Spinal cord (tissue), 10 donors: ENCODE data around the gene PARD3. TPM values are rescaled to one million over a fixed set of nuclear protein-coding genes. Genes with fewer than 3 reads are reported as not detected.

Source experiments
- DNase-seq, 6 donors: peaks; one replicate each; pipeline versions ENCODE4 v3.0.0 to v3.0.0-alpha.2; 2013 to 2015; ENCODE audit warnings: low spot score in 6 of 6, low read depth in 4 of 6
- H3K27ac ChIP-seq: one replicate; pipeline ENCODE4 v1.5.1; 2013; ENCODE audit warnings: low read depth, low read length, control low read depth
- H3K27me3 ChIP-seq: one replicate; pipeline ENCODE4 v1.6.1; 2013; ENCODE audit warnings: low read length; ENCODE audit not compliant: control insufficient read depth, insufficient read depth
- H3K36me3 ChIP-seq: one replicate; pipeline ENCODE4 v1.6.1; 2013; ENCODE audit warnings: low read length; ENCODE audit not compliant: control insufficient read depth, insufficient read depth
- H3K4me1 ChIP-seq: one replicate; pipeline ENCODE4 v1.6.1; 2013; ENCODE audit warnings: low read length; ENCODE audit not compliant: control insufficient read depth, insufficient read depth
- H3K4me3 ChIP-seq: one replicate; pipeline ENCODE4 v1.5.1; 2013; ENCODE audit warnings: low read depth, low read length, control low read depth
- H3K9me3 ChIP-seq: one replicate; pipeline ENCODE4 v1.6.1; 2013; ENCODE audit warnings: low read length; ENCODE audit not compliant: control insufficient read depth, insufficient read depth
- WGBS: methylation state at CpG from one replicate; pipeline ENCODE4 v1.1.5; 2013; ENCODE audit warnings: missing lambda C conversion rate; ENCODE audit not compliant: insufficient coverage; 5-methylcytosine and 5-hydroxymethylcytosine counted together
- polyA plus RNA-seq, 2 donors: library from polyadenylated mRNA; unstranded; fragments of 120-200 nt; gene quantifications; one replicate each; pipeline ENCODE4 v1.2.1, GENCODE V29; 2013; ENCODE audit not compliant: insufficient read length in 2 of 2
- total RNA-seq, 2 donors: library from RNA; depleted of rRNA in 1 of 2; stranded (reverse); fragments of 120-200 nt in 1 of 2; fragments of >200 nt in 1 of 2; gene quantifications; one replicate each; pipeline versions ENCODE4 v1.2.3 to v1.2.4, GENCODE V29; 2013 to 2014
- donor health status: healthy.

The PARD3 gene
- total and polyA plus RNA-seq, 4 donors, result 29.5 to 94.3 (median 47.1) TPM

DNA sequence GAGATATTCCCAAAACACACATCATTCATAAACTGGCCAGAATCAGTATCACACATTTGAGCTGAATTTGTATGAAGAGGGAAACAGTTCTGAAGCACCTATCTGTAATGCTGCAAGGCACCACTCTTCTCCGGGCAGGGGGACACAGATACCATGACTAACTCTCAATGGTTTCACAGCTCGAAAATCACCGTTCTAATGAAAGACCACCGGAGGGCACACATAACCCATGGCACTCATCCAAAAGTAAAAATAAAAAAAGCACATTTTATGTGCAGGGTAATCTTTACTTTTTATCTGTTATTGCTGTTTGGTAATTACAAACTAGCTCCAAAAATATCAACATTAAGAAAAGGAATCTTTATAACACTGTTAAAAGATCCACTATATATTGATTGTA, 137.5 kb downstream of the PARD3 start:
- DNase-seq, result peak in 1 of 6 donors; percentile 57
- 73% methylated on average over 3 of the region's 4 CpGs for WGBS

DNA sequence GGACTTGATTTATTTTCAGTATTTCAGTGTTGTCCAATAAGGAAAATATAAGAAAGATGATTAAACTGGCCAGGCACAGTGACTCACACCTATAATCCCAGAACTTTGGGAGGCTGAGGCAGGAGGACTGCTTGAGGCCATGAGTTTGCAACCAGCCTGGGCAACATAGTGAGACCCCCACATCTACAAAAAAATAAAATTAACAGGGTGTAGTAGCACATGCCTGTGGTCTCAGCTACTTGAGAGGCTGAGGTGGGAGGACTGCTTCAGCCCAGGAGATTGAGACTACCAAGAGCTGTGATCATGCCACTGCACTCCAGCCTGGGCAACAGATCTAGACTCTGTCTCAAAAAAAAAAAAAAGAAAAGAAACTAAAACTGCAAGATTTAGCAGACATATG, 138.0 kb downstream of the PARD3 start:
- H3K9me3 ChIP-seq, result no peaks in the 10 kb centered on the region
- H3K4me3 ChIP-seq, result no peak overlapping the region
- no peak overlapping the region for H3K27ac ChIP-seq
- H3K27me3 ChIP-seq, result no peaks in the 10 kb centered on the region
- no peak for DNase-seq
- no peaks in the 10 kb centered on the region for H3K4me1 ChIP-seq
- H3K36me3 ChIP-seq, result no peaks in the 10 kb centered on the region

More for the DNA sequence above, 137.5 kb downstream of the PARD3 start:
- Histone ChIP-seq H3K4me3 (no peak overlapping the region), H3K4me1 (no peaks in the 10 kb centered on the region), H3K27ac (no peak overlapping the region), H3K27me3 (no peaks in the 10 kb centered on the region), H3K36me3 (no peaks in the 10 kb centered on the region), H3K9me3 (no peaks in the 10 kb centered on the region)

DNA sequence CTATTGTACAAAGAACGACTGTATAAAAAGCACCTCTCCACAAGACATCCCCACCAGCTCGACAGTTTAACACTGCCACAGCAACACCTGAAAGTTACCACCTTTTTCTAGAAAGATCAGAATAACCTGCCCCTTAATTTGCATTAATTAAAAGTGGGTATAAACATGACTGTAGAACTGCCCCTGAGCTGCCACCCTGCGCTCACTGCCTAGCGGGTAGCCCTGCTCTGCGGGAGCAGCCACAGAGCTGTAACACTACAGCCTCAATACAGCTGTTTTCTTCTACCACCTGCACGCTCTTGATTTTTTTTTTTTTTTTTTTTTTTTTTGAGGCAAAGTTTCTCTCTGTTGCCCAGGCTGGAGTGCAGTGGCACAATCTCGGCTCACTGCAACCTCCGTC, 140.9 kb downstream of the PARD3 start:
- Histone ChIP-seq H3K4me1 (no peaks in the 10 kb centered on the region), H3K27me3 (no peaks in the 10 kb centered on the region), H3K9me3 (no peaks in the 10 kb centered on the region), H3K27ac (no peak overlapping the region), H3K36me3 (no peaks in the 10 kb centered on the region), H3K4me3 (no peak overlapping the region)
- DNase-seq, result no peak
- WGBS, result 84% methylated on average over 2 of the region's 8 CpGs

- no peak overlapping the region for H3K27ac ChIP-seq
- H3K36me3 ChIP-seq, result no peaks in the 10 kb centered on the region
- H3K4me1 ChIP-seq, result no peaks in the 10 kb centered on the region
- DNase-seq, result no peak
- WGBS, result 86% methylated on average over 12 of the region's 13 CpGs
- no peaks in the 10 kb centered on the region for H3K9me3 ChIP-seq
- H3K27me3 ChIP-seq, result no peaks in the 10 kb centered on the region
- H3K4me3 ChIP-seq, result no peak overlapping the region
Observed at GRCh38 chr10:34670081-34670480, 145.0 kb downstream of the PARD3 start.

GRCh38 chr10:34669079-34669478, 146.0 kb downstream of the PARD3 start:
- Histone ChIP-seq H3K27ac (no peak overlapping the region), H3K4me3 (no peak overlapping the region), H3K36me3 (no peaks in the 10 kb centered on the region), H3K27me3 (no peaks in the 10 kb centered on the region), H3K9me3 (no peaks in the 10 kb centered on the region), H3K4me1 (no peaks in the 10 kb centered on the region)
- no peak for DNase-seq
- WGBS, result no CpG with 5 or more reads among the region's 3 CpGs

DNA sequence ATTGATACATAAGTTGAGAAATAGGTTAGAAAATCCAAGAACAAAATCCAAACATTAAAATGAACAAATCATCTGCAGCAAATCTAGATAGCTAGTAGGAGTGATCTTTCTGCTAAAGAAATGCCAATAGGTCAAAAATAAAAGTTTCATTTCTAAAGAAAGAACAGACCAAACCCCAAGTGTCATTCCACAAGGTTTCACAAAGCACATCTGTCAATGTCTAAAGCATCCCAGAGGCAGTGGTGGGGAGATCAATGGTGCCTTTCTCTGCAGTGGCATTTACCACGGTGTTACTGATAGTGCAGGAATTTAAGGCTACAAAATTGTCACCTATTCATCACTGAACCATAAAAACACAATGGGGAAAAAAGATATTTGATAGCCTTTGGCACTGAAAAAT, 147.9 kb downstream of the PARD3 start:
- Histone ChIP-seq H3K36me3 (no peaks in the 10 kb centered on the region), H3K27me3 (no peaks in the 10 kb centered on the region), H3K27ac (no peak overlapping the region), H3K9me3 (no peaks in the 10 kb centered on the region), H3K4me3 (no peak overlapping the region), H3K4me1 (no peaks in the 10 kb centered on the region)
- DNase-seq, result no peak
- WGBS, result no CpG with 5 or more reads among the region's 1 CpG

GRCh38 chr10:34666008-34666704, 148.9 kb downstream of the PARD3 start:
- H3K27me3 ChIP-seq, result no peaks in the 10 kb centered on the region
- no peak overlapping the region for H3K27ac ChIP-seq
- H3K4me3 ChIP-seq, result no peak overlapping the region
- H3K4me1 ChIP-seq, result no peaks in the 10 kb centered on the region
- no peaks in the 10 kb centered on the region for H3K9me3 ChIP-seq
- WGBS, result 35% methylated on average over 3 of the region's 6 CpGs
- peak in 5 of 6 donors; percentile 47 to 91 (median 59) for DNase-seq
- H3K36me3 ChIP-seq, result no peaks in the 10 kb centered on the region

DNA sequence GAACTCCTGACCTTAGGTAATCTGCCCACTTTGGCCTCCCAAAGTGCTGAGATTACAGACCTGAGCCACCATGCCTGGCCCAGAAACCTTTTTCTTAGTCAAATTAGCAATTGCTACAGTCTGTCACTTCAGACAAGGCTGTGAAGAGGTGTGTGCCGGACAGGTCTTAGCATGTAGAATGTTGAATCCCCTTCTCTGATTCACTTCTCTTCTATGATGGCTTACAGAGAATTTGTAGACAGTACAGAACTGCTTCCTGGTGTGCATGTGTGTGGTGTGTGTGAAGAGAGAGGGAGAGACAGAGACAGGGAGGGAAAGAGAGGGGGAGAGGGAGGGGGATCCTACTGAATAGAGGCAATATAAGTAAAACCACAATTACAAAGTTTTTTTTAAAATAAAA, 150.4 kb downstream of the PARD3 start:
- Histone ChIP-seq H3K36me3 (no peaks in the 10 kb centered on the region), H3K4me3 (no peak overlapping the region), H3K27me3 (no peaks in the 10 kb centered on the region), H3K9me3 (no peaks in the 10 kb centered on the region), H3K4me1 (no peaks in the 10 kb centered on the region), H3K27ac (no peak overlapping the region)
- DNase-seq, result no peak
- WGBS, result no CpG with 5 or more reads among the region's 1 CpG

DNA sequence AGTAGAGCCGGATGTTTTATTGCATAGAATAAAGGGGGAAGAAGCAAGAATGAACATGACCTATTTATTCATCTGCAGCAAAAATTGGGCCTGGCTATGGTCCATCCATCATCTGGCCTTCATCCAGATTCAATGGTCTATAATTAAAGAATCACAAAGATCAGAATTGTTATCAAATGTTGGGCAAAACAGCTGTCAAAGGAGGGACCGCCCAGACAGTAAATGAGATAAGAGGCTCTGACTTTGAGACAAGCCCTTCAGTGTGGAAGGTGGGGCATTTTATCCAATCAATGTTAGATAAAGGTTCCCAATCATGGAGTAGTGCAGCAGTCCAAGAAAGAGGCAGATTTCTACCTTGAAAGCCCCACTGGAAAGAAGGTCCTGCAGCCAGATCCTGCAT, 153.5 kb downstream of the PARD3 start:
- no peaks in the 10 kb centered on the region for H3K36me3 ChIP-seq
- no peak overlapping the region for H3K4me3 ChIP-seq
- no peaks in the 10 kb centered on the region for H3K9me3 ChIP-seq
- no CpG with 5 or more reads among the region's 2 CpGs for WGBS
- H3K27ac ChIP-seq, result no peak overlapping the region
- H3K4me1 ChIP-seq, result peaks cover 6% of the 10 kb centered on the region
- no peaks in the 10 kb centered on the region for H3K27me3 ChIP-seq
- no peak for DNase-seq

- no peaks in the 10 kb centered on the region for H3K9me3 ChIP-seq
- H3K27ac ChIP-seq, result no peak overlapping the region
- no peak for DNase-seq
- H3K4me1 ChIP-seq, result peaks cover 6% of the 10 kb centered on the region
- 100% methylated on average over 1 of the region's 1 CpG for WGBS
- H3K27me3 ChIP-seq, result no peaks in the 10 kb centered on the region
- H3K36me3 ChIP-seq, result no peaks in the 10 kb centered on the region
- H3K4me3 ChIP-seq, result no peak overlapping the region
Observed at GRCh38 chr10:34658934-34659333, 156.2 kb downstream of the PARD3 start.
